Peyer's patch (tissue), 4 donors: ENCODE results near the gene RHBDF2. TPM values are rescaled to one million over a fixed set of nuclear protein-coding genes. Genes with fewer than 3 reads are reported as not detected.

Experiments used
- DNase-seq, 3 donors: peaks; one replicate each; pipeline ENCODE4 v3.0.0-alpha.2; 2017 to 2019
- H3K27ac ChIP-seq, 4 donors: fragments of 200-600 bp; sonication (generic); one replicate each; pipeline ENCODE4 v1.5.1; 2016 to 2019
- H3K27me3 ChIP-seq, 2 donors: fragments of 200-600 bp; sonication (generic); one replicate each; pipeline ENCODE4 v1.5.1; 2019
- H3K36me3 ChIP-seq, 3 donors: fragments of 200-600 bp; sonication (generic); one replicate each; pipeline ENCODE4 v1.5.1; 2016 to 2019
- H3K4me1 ChIP-seq, 4 donors: fragments of 200-600 bp; sonication (generic); one replicate each; pipeline ENCODE4 v1.5.1; 2016 to 2019
- H3K4me3 ChIP-seq, 4 donors: fragments of 200-600 bp; sonication (generic); 1 replicate in 3 of 4; 2 replicates in 1 of 4; pipeline ENCODE4 v1.5.1; 2016 to 2019; ENCODE audit warnings: mild to moderate bottlenecking in 1 of 4
- H3K9me3 ChIP-seq, 4 donors: fragments of 200-600 bp; sonication (generic); one replicate each; pipeline ENCODE4 v1.5.1; 2016 to 2019; ENCODE audit warnings: mild to moderate bottlenecking in 1 of 4
- POLR2A ChIP-seq, 2 donors: fragments of 450-650 bp; IDR thresholded peaks; one replicate each; pipeline ENCODE4 v1.5.1; 2017; ENCODE audit warnings: antibody characterized with exemption in 2 of 2, mild to moderate bottlenecking in 2 of 2, moderate library complexity in 2 of 2
- total RNA-seq, 4 donors: library from RNA; depleted of rRNA; stranded (reverse); fragments of >200 nt; gene quantifications; one replicate each; pipeline ENCODE4 v1.1.0, GENCODE V29; 2016
- TF ChIP-seq, protein P1 (sequence below), 6 experiments: fragments of 450-650 bp in 4 of 6; fragments of 200-600 bp in 2 of 6; sonication (generic) in 1 of 6; IDR thresholded peaks; one replicate each; pipeline ENCODE4 v1.5.1; 2017 to 2019; ENCODE audit warnings: antibody characterized with exemption in 6 of 6, mild to moderate bottlenecking in 3 of 6, moderate library complexity in 1 of 6

Gene RHBDF2
- total RNA-seq, 4 donors from 2014 or later = 8.8 to 225 (median 33.0) TPM

DNA sequence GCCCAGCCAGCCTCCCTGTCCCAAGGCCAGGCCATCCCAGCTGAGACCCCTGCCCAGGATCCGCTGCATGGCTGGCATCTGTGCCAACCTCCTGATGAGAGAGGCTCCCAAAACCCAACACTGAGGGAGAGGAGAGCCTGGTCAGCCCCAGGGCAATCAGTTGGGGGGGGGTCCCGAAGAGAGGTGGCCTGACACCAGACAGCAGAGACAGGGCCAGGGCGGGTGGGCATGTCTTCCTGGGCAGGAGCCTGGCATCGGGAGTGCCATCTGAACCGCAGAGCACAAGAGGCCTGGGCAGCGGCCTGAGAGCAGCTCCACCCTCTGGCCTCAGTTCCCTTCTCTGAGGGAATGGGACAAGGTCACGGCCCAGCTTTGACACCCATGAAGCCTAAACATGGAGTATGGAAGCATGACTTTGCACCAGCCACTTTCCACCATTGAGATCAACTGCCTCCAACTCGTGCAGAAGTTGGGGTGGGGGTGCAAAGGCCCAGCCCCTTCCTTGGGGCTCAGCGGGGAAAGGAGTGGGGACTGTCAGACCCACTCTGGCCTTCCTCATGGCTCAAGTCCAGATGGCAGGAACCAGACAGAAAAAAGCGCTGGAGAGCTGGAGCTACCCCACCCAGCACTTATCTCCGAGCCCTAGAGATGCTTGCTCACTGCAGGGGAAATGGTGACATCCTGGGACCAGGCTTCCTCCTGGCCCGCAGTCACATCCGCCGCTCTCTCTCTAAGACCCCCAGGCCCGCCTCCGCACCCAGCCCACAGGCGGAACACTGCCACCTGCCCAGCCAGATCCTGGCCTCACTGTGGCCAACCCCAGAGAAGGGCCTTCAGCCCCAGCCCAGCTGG lies 9.7 kb downstream of the RHBDF2 start:
- TF ChIP-seq, protein P1, sequence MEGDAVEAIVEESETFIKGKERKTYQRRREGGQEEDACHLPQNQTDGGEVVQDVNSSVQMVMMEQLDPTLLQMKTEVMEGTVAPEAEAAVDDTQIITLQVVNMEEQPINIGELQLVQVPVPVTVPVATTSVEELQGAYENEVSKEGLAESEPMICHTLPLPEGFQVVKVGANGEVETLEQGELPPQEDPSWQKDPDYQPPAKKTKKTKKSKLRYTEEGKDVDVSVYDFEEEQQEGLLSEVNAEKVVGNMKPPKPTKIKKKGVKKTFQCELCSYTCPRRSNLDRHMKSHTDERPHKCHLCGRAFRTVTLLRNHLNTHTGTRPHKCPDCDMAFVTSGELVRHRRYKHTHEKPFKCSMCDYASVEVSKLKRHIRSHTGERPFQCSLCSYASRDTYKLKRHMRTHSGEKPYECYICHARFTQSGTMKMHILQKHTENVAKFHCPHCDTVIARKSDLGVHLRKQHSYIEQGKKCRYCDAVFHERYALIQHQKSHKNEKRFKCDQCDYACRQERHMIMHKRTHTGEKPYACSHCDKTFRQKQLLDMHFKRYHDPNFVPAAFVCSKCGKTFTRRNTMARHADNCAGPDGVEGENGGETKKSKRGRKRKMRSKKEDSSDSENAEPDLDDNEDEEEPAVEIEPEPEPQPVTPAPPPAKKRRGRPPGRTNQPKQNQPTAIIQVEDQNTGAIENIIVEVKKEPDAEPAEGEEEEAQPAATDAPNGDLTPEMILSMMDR (IDR thresholded peaks at IDR 0.05) = no peak
- TF ChIP-seq POLR2A (IDR thresholded peaks at IDR 0.05) = no peak
- H3K36me3 ChIP-seq = no peaks in the 10 kb centered on the region
- DNase-seq = peak in 1 of 3 donors; percentile 62
- no peaks in the 10 kb centered on the region for H3K9me3 ChIP-seq
- H3K27me3 ChIP-seq = no peaks in the 10 kb centered on the region
- peak overlapping the region; percentile 80 to 89 (median 83) for H3K27ac ChIP-seq
- peak overlapping the region in 1 of 4 donors; percentile 34 for H3K4me3 ChIP-seq
- peaks cover 3 to 56% (median 42%) of the 10 kb centered on the region in 4 donors for H3K4me1 ChIP-seq

DNA sequence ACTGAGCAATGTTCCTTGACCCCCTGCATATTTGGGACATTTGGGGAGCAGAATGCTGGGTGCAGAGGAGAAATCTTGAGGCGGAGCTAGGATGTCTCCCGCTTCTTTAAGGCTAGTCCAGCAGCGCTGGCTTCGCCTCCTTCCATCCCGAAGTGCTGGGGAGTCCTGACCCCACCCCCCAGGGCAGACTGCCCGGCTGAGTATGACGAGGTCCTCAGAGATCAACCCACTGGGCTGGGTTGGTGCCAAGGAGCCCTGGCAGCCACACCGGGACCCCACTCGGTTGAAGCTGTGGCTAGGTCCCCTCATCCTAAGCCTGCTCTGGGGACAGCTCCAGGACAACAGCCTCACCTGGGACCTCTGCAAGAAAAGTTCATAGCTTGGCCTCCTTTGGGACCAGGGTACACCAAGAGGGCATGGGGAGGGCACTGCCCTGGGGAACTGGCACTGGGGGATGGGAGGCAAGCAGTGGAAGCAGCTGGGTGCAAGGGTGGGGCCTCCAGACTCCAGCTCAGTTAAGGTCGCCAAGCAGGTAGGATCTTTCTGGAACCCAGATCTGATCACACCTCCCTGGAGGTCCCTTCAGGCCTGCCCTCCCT lies 11.0 kb downstream of the RHBDF2 start:
- TF ChIP-seq POLR2A (IDR thresholded peaks at IDR 0.05) = no peak
- TF ChIP-seq, protein P1 (IDR thresholded peaks at IDR 0.05) = no peak
- H3K27ac ChIP-seq = peak overlapping the region in 3 of 4 donors; percentile 12 to 89 (median 83)
- DNase-seq = no peak
- H3K9me3 ChIP-seq = no peaks in the 10 kb centered on the region
- no peaks in the 10 kb centered on the region for H3K36me3 ChIP-seq
- no peaks in the 10 kb centered on the region for H3K27me3 ChIP-seq
- H3K4me1 ChIP-seq = peaks cover 3 to 51% (median 42%) of the 10 kb centered on the region in 4 donors
- H3K4me3 ChIP-seq = no peak overlapping the region

DNA sequence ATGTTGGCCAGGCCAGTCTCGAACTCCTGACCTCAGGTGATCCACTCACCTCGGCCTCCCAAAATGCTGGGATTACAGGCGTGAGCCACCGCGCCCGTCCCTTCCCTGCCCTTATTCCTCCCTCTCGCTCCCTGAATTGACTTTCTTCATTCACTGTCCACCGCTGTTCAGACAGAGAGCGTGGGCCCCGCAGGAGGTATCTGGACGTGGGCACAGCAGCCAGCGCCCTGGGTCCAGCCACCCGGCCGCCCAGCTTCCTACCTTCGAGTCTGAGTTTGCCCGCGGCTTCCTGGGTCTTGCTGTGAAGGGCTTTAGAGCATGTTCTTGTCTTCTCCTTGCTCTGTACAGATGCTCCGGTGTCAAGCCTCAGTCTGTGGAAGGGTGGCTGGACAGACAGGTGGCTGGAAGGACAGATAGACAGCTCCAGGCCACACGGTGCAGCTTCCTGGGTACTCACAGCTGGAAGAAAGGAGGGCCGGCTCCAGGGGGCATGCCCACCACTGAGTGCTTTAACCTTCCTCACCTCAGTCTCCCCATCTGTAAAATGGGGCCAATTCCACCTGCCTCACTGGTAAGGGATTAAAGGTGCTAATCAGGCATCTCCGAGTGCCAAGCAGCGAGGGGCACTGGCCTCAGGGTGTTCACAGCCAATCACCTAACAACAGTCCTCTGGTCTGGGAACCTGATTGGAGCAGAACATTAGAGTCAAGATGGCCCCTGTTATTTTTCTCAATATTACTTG lies 13.6 kb downstream of the RHBDF2 start:
- DNase-seq = no peak
- peaks cover 3 to 35% (median 29%) of the 10 kb centered on the region in 4 donors for H3K4me1 ChIP-seq
- no peaks in the 10 kb centered on the region for H3K27me3 ChIP-seq
- no peaks in the 10 kb centered on the region for H3K36me3 ChIP-seq
- TF ChIP-seq, protein P1 (IDR thresholded peaks at IDR 0.05) = no peak
- TF ChIP-seq POLR2A (IDR thresholded peaks at IDR 0.05) = no peak
- H3K9me3 ChIP-seq = no peaks in the 10 kb centered on the region
- H3K27ac ChIP-seq = peak overlapping the region in 1 of 4 donors; percentile 2
- H3K4me3 ChIP-seq = no peak overlapping the region

DNA sequence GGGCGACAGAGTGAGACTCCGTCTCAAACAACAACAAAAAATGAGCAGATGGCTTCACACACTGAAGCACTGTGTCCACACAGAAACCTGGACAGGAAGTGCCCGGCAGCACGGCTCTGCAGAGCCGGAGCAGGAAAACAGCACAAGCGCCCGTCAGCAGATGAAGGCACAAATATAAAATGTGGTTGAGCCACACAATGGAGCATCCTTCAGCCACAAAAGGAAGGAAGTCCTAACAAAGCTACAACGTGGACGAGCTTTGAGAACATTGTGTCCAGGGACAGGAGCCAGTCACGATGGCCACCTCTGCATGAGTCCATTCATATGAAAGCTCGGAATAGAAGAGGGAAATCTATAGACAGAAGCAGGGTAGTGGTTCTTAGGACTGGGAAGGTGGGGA lies 15.7 kb downstream of the RHBDF2 start:
- H3K27me3 ChIP-seq = no peaks in the 10 kb centered on the region
- no peak for TF ChIP-seq POLR2A (IDR thresholded peaks at IDR 0.05)
- TF ChIP-seq, protein P1 (IDR thresholded peaks at IDR 0.05) = no peak
- peak overlapping the region in 3 of 4 donors; percentile 35 to 91 (median 55) for H3K27ac ChIP-seq
- H3K9me3 ChIP-seq = no peaks in the 10 kb centered on the region
- H3K36me3 ChIP-seq = no peaks in the 10 kb centered on the region
- peak in 1 of 3 donors; percentile 56 for DNase-seq
- H3K4me1 ChIP-seq = peaks cover 3 to 15% (median 14%) of the 10 kb centered on the region in 4 donors
- H3K4me3 ChIP-seq = no peak overlapping the region

DNA sequence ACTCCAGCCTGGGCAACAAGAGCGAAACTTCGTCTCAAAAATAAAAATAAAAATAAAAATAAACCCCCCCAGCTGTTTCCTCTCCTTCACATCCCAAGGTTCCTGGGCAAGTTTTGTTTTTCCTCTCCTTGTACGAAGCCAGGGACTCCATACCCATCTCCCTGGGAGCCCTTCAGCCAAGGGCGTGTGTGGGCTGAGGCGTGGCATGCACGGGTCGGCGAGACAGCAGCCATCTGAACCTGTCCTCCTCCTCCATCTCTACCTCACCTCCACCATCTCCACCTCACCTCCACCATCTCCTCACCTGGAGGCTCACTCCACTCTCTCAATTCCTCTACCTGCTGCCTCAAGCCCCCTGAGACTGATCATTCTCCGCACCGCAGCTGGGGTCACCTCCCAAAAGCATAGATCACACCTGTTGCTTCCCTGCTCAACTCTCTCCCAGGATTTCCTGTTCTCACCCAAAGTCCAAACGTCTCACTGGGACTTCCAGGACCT lies 16.9 kb downstream of the RHBDF2 start:
- no peak for DNase-seq
- no peak overlapping the region for H3K4me3 ChIP-seq
- peaks cover 0 to 18% (median 3%) of the 10 kb centered on the region in 4 donors for H3K4me1 ChIP-seq
- H3K36me3 ChIP-seq = peaks cover 0 to under 1% (median 0%) of the 10 kb centered on the region in 3 donors
- H3K27ac ChIP-seq = peak overlapping the region in 2 of 4 donors; percentile 12 to 91
- H3K27me3 ChIP-seq = no peaks in the 10 kb centered on the region
- no peaks in the 10 kb centered on the region for H3K9me3 ChIP-seq
- TF ChIP-seq POLR2A (IDR thresholded peaks at IDR 0.05) = no peak
- TF ChIP-seq, protein P1 (IDR thresholded peaks at IDR 0.05) = no peak
